Measurements from ENCODE around the gene ARPC1A. TPM values are rescaled to one million over a fixed set of nuclear protein-coding genes. Genes with fewer than 3 reads are reported as not detected.
"Not testable (repeated sequence)": the region's sequence is repeated elsewhere in the genome, so short reads cannot be mapped to it uniquely, and the experiment has no call there.

Gene ARPC1A
- total RNA-seq, 1 donor from 2014 or later: 51.6 TPM

- TF ChIP-seq CTCF (IDR thresholded peaks at IDR 0.05): no peak
- no peak overlapping the region for H3K4me3 Mint-ChIP-seq
- H3K9me3 Mint-ChIP-seq: no peaks in the 10 kb centered on the region
- DNase-seq (no peak), ATAC-seq (ENCODE audit: low read depth) (no peak)
- ChIA-PET CTCF (no interaction called here), POLR2A (interaction anchor here (1.3 to 1.6 kb wide), 2 partner anchors 8 to 25 kb away, joined by 4 to 7 read pairs; partner anchors contain the start of genes BUD31 and PDAP1)
- peaks cover 57% of the 10 kb centered on the region for H3K36me3 Mint-ChIP-seq (ENCODE audit: low read depth)
- peaks cover 56% of the 10 kb centered on the region for H3K4me1 Mint-ChIP-seq
- peak overlapping the region; percentile 75 for H3K27ac Mint-ChIP-seq
- no peaks in the 10 kb centered on the region for H3K27me3 Mint-ChIP-seq
- intact Hi-C loops (cut with micrococcal nuclease): loop anchor here (1.0 kb wide), 1 partner anchor 10 kb away; the partner anchor contains the start of gene ARPC1B
Measured at GRCh38 chr7:99383791-99384370, 58.2 kb downstream of the ARPC1A start.

GRCh38 chr7:99384523-99384922 is 58.8 kb downstream of the ARPC1A start:
- CTCF ChIA-PET: no interaction called here
- Mint-ChIP-seq H3K9me3 (no peaks in the 10 kb centered on the region), H3K4me3 (no peak overlapping the region), H3K27me3 (no peaks in the 10 kb centered on the region), H3K4me1 (peaks cover 49% of the 10 kb centered on the region), H3K27ac (peak overlapping the region; percentile 75), H3K36me3 (ENCODE audit: low read depth) (peaks cover 59% of the 10 kb centered on the region)
- no peak for ATAC-seq (ENCODE audit: low read depth)
- no peak for TF ChIP-seq CTCF (IDR thresholded peaks at IDR 0.05)
- POLR2A ChIA-PET: interaction anchor here (0.6 to 1.6 kb wide), 3 partner anchors 8 to 87 kb away, joined by 4 to 7 read pairs (median 6); partner anchors contain the start of genes BUD31 and PDAP1
- intact Hi-C loops (cut with micrococcal nuclease): no loop called here
- no peak for DNase-seq

- Mint-ChIP-seq H3K27me3 (no peaks in the 10 kb centered on the region), H3K36me3 (ENCODE audit: low read depth) (peaks cover 61% of the 10 kb centered on the region), H3K4me3 (no peak overlapping the region), H3K27ac (no peak overlapping the region), H3K9me3 (no peaks in the 10 kb centered on the region), H3K4me1 (peaks cover 39% of the 10 kb centered on the region)
- no peak for TF ChIP-seq CTCF (IDR thresholded peaks at IDR 0.05)
- ChIA-PET CTCF (interaction anchor here (0.6 to 0.7 kb wide), 2 partner anchors 15 to 20 kb away, joined by 3 to 5 read pairs; no protein-coding TSS in a partner anchor), POLR2A (interaction anchor here (0.8 to 1.7 kb wide), 2 partner anchors 10 to 79 kb away, joined by 3 to 6 read pairs; no protein-coding TSS in a partner anchor)
- no peak for ATAC-seq (ENCODE audit: low read depth)
- DNase-seq: no peak
- intact Hi-C loops (cut with micrococcal nuclease): no loop called here
Measured at GRCh38 chr7:99385564-99385963, 59.9 kb downstream of the ARPC1A start.

- no peaks in the 10 kb centered on the region for H3K27me3 Mint-ChIP-seq
- H3K4me3 Mint-ChIP-seq: no peak overlapping the region
- ATAC-seq (ENCODE audit: low read depth) (peak; percentile 63), DNase-seq (no peak)
- no peaks in the 10 kb centered on the region for H3K9me3 Mint-ChIP-seq
- no peak for TF ChIP-seq CTCF (IDR thresholded peaks at IDR 0.05)
- H3K4me1 Mint-ChIP-seq: peaks cover 31% of the 10 kb centered on the region
- intact Hi-C loops (cut with micrococcal nuclease): loop anchor here (1.0 kb wide), 1 partner anchor 21 kb away; no protein-coding TSS in a partner anchor
- peaks cover 64% of the 10 kb centered on the region for H3K36me3 Mint-ChIP-seq (ENCODE audit: low read depth)
- ChIA-PET POLR2A (interaction anchor here (1.0 to 4.0 kb wide), 4 partner anchors 12 to 22 kb away, joined by 4 to 18 read pairs (median 5); partner anchors contain the start of genes ARPC1B, BUD31 and PDAP1), CTCF (interaction anchor here (0.6 to 1.7 kb wide), 7 partner anchors 9 to 44 kb away, joined by 3 to 7 read pairs (median 3); no protein-coding TSS in a partner anchor)
- peak overlapping the region; percentile 59 for H3K27ac Mint-ChIP-seq
Measured at GRCh38 chr7:99386584-99387238, 61.0 kb downstream of the ARPC1A start.

- ChIA-PET CTCF (interaction anchor here (0.6 to 1.7 kb wide), 6 partner anchors 9 to 23 kb away, joined by 3 to 7 read pairs (median 3); no protein-coding TSS in a partner anchor), POLR2A (interaction anchor here (1.0 to 4.0 kb wide), 4 partner anchors 12 to 22 kb away, joined by 4 to 18 read pairs (median 5); partner anchors contain the start of genes ARPC1B, BUD31 and PDAP1)
- intact Hi-C loops (cut with micrococcal nuclease): loop anchor here (1.0 kb wide), 1 partner anchor 22 kb away; no protein-coding TSS in a partner anchor
- ATAC-seq (ENCODE audit: low read depth); H3K9me3 Mint-ChIP-seq; H3K4me3 Mint-ChIP-seq; H3K27me3 Mint-ChIP-seq; H3K27ac Mint-ChIP-seq; DNase-seq: not testable (repeated sequence)
- Mint-ChIP-seq H3K4me1 (peaks cover 29% of the 10 kb centered on the region), H3K36me3 (ENCODE audit: low read depth) (peaks cover 67% of the 10 kb centered on the region)
Measured at GRCh38 chr7:99387239-99387635, 61.5 kb downstream of the ARPC1A start.

All from activated B cell treated with CpG ODN at 0.5 μM for 24 hours (primary cell).